ENCODE measurements around the gene KIAA1671. TPM values are rescaled to one million over a fixed set of nuclear protein-coding genes. Genes with fewer than 3 reads are reported as not detected.

KIAA1671 gene
- total and polyA plus RNA-seq, 2 of the 4 experiments (the other 2 are of a cell fraction) = 0.02 TPM; not detected in 1

- Histone ChIP-seq H3K4me1 (ENCODE audit: control insufficient read depth, insufficient read depth, low read length) (no peaks in the 10 kb centered on the region), H3K4me2 (ENCODE audit: low read depth, low read length) (no peak overlapping the region), H2BK15ac (ENCODE audit: low read depth, low read length) (no peak overlapping the region), H4K20me1 (ENCODE audit: insufficient read depth, low read length) (no peaks in the 10 kb centered on the region), H3K27ac (ENCODE audit: insufficient read depth, low read length) (no peak overlapping the region), H3K14ac (replicated peaks; ENCODE audit: low read depth, low read length) (no peak overlapping the region), H4K8ac (ENCODE audit: low read depth in 2 of 2, low read length in 2 of 2) (no peak overlapping the region), H3K9me1 (ENCODE audit: insufficient read depth, low read length) (no peaks in the 10 kb centered on the region), H2BK5ac (ENCODE audit: low read depth, low read length, poor library complexity, severe bottlenecking) (no peak overlapping the region), H2AK5ac (ENCODE audit: low read depth, low read length) (no peak overlapping the region), H2AFZ (replicated peaks; ENCODE audit: low read length, poor library complexity) (no peak overlapping the region), H4K91ac (ENCODE audit: insufficient read depth, low read depth, low read length) (no peak overlapping the region), H3K9ac (ENCODE audit: low read depth, low read length) (no peak overlapping the region), H3K23ac (ENCODE audit: low read depth, low read length) (no peak overlapping the region), H3K79me1 (ENCODE audit: low read depth in 1 of 2, low read length in 2 of 2) (no peaks in the 10 kb centered on the region), H4K5ac (ENCODE audit: low read depth, low read length) (no peak overlapping the region), H3K56ac (ENCODE audit: extremely low read depth, insufficient read depth, low read length) (no peak overlapping the region), H3K36me3 (ENCODE audit: control insufficient read depth, insufficient read depth, low read length) (no peaks in the 10 kb centered on the region), H3K18ac (ENCODE audit: low read depth, low read length) (no peak overlapping the region), H2BK20ac (ENCODE audit: low read depth, low read length) (no peak overlapping the region), H2BK120ac (ENCODE audit: low read depth, low read length) (no peak overlapping the region), H2AK9ac (replicated peaks; ENCODE audit: low read depth, low read length, poor library complexity) (no peak overlapping the region), H3K4ac (ENCODE audit: low read depth, low read length) (no peak overlapping the region), H3K27me3 (ENCODE audit: control insufficient read depth, insufficient read depth, low read length) (no peaks in the 10 kb centered on the region; the same call in 1 of the 2 replicates), H3K9me3 (ENCODE audit: control insufficient read depth, insufficient read depth, low read length) (no peaks in the 10 kb centered on the region), H3K4me3 (ENCODE audit: insufficient read depth, low read depth, low read length) (no peak overlapping the region)
- ATAC-seq (ENCODE audit: low read depth) = no peak
- in situ Hi-C loops (cut with MboI; ENCODE audit: low sequenced_read_pairs) (no loop called here), intact Hi-C loops (cut with micrococcal nuclease) (no loop called here), dilution Hi-C loops (cut with HindIII; ENCODE audit: low sequenced_read_pairs, unreplicated experiment) (no loop called here)
- TF ChIP-seq FOS (IDR thresholded peaks at IDR 0.05; ENCODE audit: low read depth, low read length) (no peak), CHD1 (IDR thresholded peaks at IDR 0.05; ENCODE audit: low read depth, low read length) (no peak), RCOR1 (IDR thresholded peaks at IDR 0.05; ENCODE audit: insufficient replicate concordance, low read length) (no peak)
- DNase-seq = no peak
- ChIA-PET POLR2A (ENCODE audit: unreplicated experiment) (no interaction called here), CTCF (no interaction called here)
- WGBS, 2 experiments (ENCODE audit: extremely low coverage in 2 of 2, insufficient read length in 1 of 2) = 40% methylated on average over 1 of the region's 5 CpGs; no CpG with 5 or more reads in 1 of the 2 experiments
- BruUV-seq (replicated peaks) = no TSS peak
Observed at GRCh38 chr22:24975125-24975640, 22.7 kb downstream of the KIAA1671 start.
